ENCODE data around the gene ARID4A.
"Not testable (repeated sequence)": the region's sequence is repeated elsewhere in the genome, so short reads cannot be mapped to it uniquely, and the experiment has no call there.

The ARID4A gene

GRCh38 chr14:58298477-58299400 lies at the start of gene ARID4A:
Gene ARID4A (plus strand): TSS chr14:58298555. CDS start chr14:58299855, 1,300 bp downstream.
- DNase-seq = peak; percentile 62

- DNase-seq = no peak
Measured at GRCh38 chr14:58249611-58250010, 48.7 kb upstream of the ARID4A start.

- no peak for DNase-seq
Measured at GRCh38 chr14:58258156-58258555, 40.2 kb upstream of the ARID4A start.

DNA sequence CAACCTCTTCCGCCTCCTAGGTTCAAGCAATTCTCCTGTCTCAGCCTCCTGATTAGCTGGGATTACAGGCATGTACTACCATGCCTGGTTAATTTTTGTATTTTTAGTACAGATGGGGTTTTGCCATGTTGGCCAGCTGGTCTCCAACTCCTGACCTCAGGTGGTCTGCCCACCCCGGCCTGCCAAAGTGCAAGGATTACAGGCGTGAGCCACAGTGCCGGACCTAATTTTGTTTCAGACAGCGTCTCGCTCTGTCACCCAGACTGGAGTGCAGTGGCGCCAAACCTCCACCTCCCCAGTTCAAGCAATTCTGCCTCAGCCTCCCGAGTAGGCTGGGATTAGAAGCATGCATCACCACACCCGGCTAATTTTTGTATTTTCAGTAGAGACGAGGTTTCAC lies 36.4 kb upstream of the ARID4A start:
- not testable (repeated sequence) for DNase-seq

- DNase-seq = no peak
Measured at GRCh38 chr14:58265401-58265800, 33.0 kb upstream of the ARID4A start.

DNA sequence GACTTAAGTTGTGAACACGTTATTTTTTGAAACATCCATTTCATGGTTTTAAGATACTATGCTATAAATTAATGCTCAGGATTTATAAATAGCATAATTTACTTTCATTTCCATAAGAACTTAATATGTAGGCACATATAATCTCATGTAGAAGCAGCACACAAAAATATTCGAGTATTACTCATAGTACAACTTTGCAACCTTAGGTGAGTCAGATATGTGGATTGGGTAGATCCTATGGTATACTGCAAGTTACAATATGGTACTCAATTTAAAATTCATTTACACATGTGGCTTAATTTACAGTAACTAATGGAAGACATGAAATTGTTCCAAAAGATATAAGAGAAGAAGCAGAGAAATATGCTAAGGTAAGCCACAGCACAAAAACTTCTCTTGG lies 27.7 kb upstream of the ARID4A start:
- no peak for DNase-seq

- DNase-seq = no peak
Measured at GRCh38 chr14:58272588-58273372, 25.6 kb upstream of the ARID4A start.

- DNase-seq = no peak
Measured at GRCh38 chr14:58274881-58275280, 23.5 kb upstream of the ARID4A start.

DNA sequence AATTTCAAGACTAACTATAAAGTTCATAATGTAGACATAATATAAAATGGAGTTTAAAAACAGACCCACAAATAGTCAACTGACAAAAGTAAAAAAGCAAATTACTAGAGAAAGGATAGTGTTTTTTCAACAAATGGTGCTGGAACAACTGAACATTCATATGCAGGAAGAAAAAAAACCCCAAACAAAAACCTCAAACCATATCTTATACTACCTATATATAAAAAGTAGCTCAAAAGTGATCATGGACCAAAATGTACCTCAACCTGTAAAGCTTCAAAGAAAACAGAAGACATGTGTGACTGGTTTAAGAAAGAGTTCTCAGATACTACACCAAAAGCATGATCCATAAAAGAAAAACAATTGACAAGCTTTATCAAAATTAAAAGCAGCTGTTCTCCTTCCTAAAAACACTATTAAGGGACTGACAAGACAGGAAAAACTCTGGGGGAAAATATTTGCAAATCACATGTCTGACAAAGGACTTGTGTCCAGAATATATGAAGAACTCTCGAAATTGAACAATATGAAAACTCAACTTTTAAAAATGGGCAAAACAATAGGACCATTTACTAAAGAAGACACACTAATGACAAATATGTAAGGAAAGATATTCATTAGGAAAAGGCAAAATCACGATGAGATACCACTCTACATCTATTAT lies 22.7 kb upstream of the ARID4A start:
- no peak for DNase-seq

DNA sequence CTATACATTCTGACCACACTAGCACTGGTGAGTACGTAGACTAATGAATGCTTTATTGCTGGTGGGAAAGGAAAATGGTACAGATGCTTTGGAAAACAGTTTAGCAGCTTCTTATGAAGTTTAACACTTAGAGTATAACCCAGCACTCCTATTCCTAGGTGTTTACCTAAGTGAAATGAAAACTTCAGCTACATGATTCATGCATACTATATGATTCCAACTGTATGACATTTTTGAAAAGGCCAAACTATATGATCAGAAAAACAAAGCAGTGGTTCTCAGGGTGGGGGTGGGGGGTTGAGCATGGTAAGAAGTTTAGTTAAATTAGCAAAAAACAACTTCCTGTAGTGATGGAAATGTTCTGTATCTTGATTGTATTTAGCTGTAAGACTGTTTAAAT lies 22.1 kb upstream of the ARID4A start:
- no peak for DNase-seq

GRCh38 chr14:58278177-58278576 lies 20.2 kb upstream of the ARID4A start:
- no peak for DNase-seq

GRCh38 chr14:58280954-58281787 lies 17.2 kb upstream of the ARID4A start:
- no peak for DNase-seq

DNA sequence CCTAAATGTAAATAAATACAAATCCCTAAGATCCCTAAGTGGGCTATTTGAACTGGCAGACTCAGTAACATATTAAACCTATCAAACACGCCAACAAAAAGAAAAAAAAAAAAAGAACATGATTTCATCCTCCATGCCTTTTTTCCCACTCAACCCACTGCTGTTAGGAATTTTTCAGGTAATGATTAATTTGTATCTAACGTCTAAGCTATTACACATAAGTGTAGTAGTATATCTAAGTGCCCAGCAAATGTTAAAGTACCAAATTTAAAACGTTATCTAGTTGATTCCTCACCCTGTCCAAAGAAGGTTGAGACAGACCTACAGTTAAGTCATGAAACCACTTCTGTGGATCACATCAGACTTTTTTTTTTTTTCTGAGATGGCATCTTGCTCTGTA lies 16.4 kb upstream of the ARID4A start:
- DNase-seq = no peak

- DNase-seq = no peak
Measured at GRCh38 chr14:58282925-58283593, 15.3 kb upstream of the ARID4A start.

DNA sequence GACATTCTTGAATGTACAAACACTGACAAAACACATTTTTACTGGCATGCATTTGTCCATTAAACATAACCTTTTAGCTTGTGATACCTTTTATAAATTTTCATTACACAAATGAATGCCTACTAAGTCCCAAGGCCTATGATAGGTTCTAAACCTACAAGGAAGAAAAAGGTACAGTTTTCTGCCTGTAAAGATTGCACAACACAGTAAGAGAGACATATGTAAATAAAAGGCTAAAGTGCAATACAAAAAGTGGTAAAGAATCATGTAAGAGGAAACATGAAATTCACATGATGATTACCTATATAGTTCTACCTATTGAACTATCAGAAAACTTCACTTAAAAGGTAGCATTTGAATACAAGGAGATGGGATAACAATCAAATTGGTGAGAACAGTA lies 14.6 kb upstream of the ARID4A start:
- DNase-seq = no peak

DNA sequence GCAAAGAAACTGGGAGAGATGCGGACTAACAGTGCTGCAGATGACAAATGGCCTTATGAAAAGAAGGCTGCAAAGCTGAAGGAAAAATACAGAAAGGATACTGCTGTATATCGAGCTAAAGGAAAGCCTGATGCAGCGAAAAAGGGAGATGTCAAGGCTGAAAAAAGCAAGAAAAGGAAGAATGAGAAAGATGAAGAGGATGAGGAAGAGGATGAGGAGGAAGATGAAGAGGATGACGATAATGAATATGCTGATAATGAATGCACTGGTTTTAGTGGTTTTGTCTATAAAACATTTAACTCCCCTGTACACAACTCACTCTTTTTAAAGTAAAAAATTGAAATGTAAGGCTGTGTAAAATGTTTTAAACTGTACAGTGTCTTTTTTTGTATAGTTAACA lies 13.2 kb upstream of the ARID4A start:
- DNase-seq = no peak

DNA sequence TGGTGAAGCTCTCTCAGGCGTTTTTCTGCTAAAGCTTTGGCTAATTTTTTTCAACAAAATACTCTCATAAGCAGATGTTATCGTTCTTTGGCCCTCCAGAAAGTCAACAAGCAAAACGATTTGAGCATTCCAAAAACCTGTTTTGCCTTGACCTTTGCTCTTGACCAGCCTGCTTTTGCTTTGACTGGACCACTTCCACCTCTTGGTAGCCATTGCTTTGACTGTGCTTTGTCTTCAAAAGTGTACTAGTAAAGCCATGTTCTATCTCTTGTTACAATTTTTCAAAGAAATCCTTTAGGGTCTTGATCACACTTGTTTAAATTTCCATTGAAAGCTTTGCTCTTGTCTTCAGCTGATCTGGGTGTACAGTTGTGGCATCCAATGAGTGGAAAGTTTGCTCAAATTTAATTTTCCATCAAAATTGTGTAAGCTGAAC lies 10.7 kb upstream of the ARID4A start:
- no peak for DNase-seq

DNA sequence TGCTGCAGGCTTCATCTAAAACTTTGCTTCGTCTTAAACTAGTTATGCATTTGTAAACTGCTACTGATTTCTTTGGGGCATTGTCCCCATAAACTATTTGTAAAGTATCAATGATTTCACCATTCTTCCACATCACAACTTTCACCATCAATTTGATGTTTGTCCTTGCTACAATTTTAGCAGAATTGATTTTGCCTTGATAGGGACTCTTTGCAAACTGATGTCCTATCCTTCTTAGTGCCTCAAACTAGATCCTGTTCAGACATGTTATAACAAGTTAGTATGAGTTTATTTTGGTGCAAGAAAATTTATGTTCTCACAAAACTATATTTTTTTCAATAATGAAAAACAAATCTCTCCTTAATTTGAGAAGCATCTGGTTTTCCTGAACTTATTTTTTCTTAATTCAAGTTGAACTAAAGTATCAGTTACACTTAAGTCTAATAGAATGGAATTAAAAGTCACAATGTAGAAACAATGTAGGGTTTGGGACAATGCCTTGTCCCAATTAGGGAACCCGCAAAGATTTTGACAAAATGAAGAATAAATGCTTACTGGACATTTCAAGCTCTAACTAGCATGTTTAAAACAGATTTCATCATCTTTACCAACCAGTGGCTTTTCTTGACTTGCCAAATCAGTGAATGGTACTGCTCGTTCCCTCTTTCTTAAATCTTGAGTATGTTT lies 10.1 kb upstream of the ARID4A start:
- no peak for DNase-seq

- DNase-seq = no peak
Measured at GRCh38 chr14:58291646-58292045, 6.7 kb upstream of the ARID4A start.

DNA sequence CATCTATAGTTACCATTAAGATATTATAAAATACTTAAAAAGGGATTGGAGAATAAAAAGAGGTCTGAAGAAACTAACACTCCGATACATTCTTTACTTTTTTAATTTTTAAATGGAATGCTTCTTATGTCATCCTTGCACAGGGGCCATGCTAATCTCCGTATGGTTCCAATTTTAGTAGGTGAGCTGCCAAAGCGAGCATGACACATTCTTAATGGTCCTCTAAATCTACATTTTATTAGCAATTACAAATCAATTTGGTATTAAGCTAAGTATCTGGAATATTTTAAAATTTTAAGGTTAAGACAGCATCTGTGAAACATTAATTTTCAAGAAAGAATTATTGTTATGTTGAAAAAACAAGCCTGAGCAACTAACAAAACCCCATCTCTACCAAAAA lies 6.2 kb upstream of the ARID4A start:
- no peak for DNase-seq

DNA sequence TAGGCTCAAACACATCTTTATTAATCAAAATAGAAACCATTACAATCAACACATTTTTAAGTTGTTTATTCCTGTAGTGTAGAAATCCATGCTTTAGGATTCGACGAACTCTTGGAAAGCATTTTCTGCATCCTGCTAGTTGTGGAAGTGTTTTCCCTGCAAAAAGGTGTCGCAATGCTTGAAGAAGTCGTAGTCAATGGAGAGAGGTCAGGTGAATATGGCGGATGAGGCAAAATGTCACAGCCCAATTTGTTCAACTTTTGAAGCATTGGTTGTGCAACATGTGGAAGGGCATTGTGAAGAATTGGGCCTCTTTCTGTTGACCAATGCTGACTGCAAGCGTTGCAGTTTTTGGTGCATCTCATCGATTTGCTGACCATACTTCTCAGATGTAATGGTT lies 4.2 kb upstream of the ARID4A start:
- DNase-seq = no peak
